GM12878 (cell line): ENCODE data around the gene DUSP10. TPM values are rescaled to one million over a fixed set of nuclear protein-coding genes. Genes with fewer than 3 reads are reported as not detected.
A peak's percentile ranks its signal among the peaks of the same experiment; 100 is the strongest.

Source experiments
- BCL11A ChIP-seq: IDR thresholded peaks from 2 replicates; pipeline ENCODE4 v1.6.1; 2011; ENCODE audit warnings: low read depth, low read length
- BMI1 ChIP-seq: fragments of 450-650 bp; IDR thresholded peaks from 2 replicates; pipeline ENCODE4 v1.6.1; 2016; ENCODE audit warnings: mild to moderate bottlenecking, moderate library complexity, borderline replicate concordance
- CBFB ChIP-seq: IDR thresholded peaks from 2 replicates; pipeline ENCODE4 v1.6.1; 2016; ENCODE audit warnings: antibody characterized with exemption, low read depth
- CBX5 ChIP-seq: sonication (generic); IDR thresholded peaks from 2 replicates; pipeline ENCODE4 v1.6.1; 2016; ENCODE audit warnings: low read depth, moderate library complexity, mild to moderate bottlenecking, inconsistent platforms
- EED ChIP-seq: sonication (generic); IDR thresholded peaks from 2 replicates; pipeline ENCODE4 v1.6.1; 2016; ENCODE audit warnings: antibody characterized with exemption, low read depth
- EP300 ChIP-seq, 2 experiments: fragments of 150-350 bp in 1 of 2; IDR thresholded peaks; 2 replicates each; pipeline ENCODE4 v1.6.1; 2011 to 2012; ENCODE audit warnings: low read depth in 2 of 2, low read length in 2 of 2, borderline replicate concordance in 1 of 2, improper control_type of control experiment in 1 of 2, inconsistent platforms in 1 of 2; ENCODE audit not compliant: control insufficient read depth in 1 of 2
- FOS ChIP-seq: IDR thresholded peaks from 3 replicates; pipeline ENCODE4 v1.6.1; 2011; ENCODE audit warnings: borderline replicate concordance; ENCODE audit not compliant: insufficient read length; ENCODE audit errors: extremely low read depth
- FOXM1 ChIP-seq: IDR thresholded peaks from 2 replicates; pipeline ENCODE4 v1.6.1; 2012; ENCODE audit warnings: low read depth, mild to moderate bottlenecking, inconsistent platforms, low read length, moderate library complexity
- GATAD2B ChIP-seq: fragments of 450-650 bp; conservative IDR thresholded peaks from 2 replicates; pipeline ENCODE4 v1.6.1; 2017; ENCODE audit warnings: low read depth, mild to moderate bottlenecking, moderate library complexity
- HCFC1 ChIP-seq: fragments of 150-350 bp; IDR thresholded peaks from 2 replicates; pipeline ENCODE4 v1.6.1; 2014; ENCODE audit warnings: low read length
- JUNB ChIP-seq: IDR thresholded peaks from 2 replicates; pipeline ENCODE4 v1.6.1; 2016; ENCODE audit warnings: antibody characterized with exemption, mild to moderate bottlenecking
- JUND ChIP-seq: IDR thresholded peaks from 2 replicates; pipeline ENCODE4 v1.6.1; 2012; ENCODE audit warnings: low read depth, mild to moderate bottlenecking, low read length, improper control_type of control experiment, moderate library complexity
- MTA2 ChIP-seq: fragments of 450-650 bp; IDR thresholded peaks from 2 replicates; pipeline ENCODE4 v1.6.1; 2016; ENCODE audit warnings: low read depth, mild to moderate bottlenecking, moderate library complexity
- MTA3 ChIP-seq: IDR thresholded peaks from 2 replicates; pipeline ENCODE4 v1.6.1; 2012; ENCODE audit warnings: low read length, inconsistent platforms, borderline replicate concordance
- MYB ChIP-seq: fragments of 150-350 bp; IDR thresholded peaks from 2 replicates; pipeline ENCODE4 v1.6.1; 2014; ENCODE audit warnings: mild to moderate bottlenecking, low read depth, low read length, borderline replicate concordance
- NFYB ChIP-seq: IDR thresholded peaks from 2 replicates; pipeline ENCODE4 v1.6.1; 2011; ENCODE audit warnings: low read depth, mild to moderate bottlenecking, low read length, improper control_type of control experiment, moderate library complexity; ENCODE audit not compliant: insufficient read depth
- PBX3 ChIP-seq: IDR thresholded peaks from 2 replicates; pipeline ENCODE4 v1.6.1; 2011; ENCODE audit warnings: mild to moderate bottlenecking, low read depth, low read length, moderate library complexity; ENCODE audit not compliant: insufficient replicate concordance
- POLR2A ChIP-seq: IDR thresholded peaks from 2 replicates; pipeline ENCODE4 v1.6.1; 2011; ENCODE audit warnings: low read depth, mild to moderate bottlenecking, low read length
- RAD21 ChIP-seq: IDR thresholded peaks from 2 replicates; pipeline ENCODE4 v1.6.1; 2011; ENCODE audit warnings: mild to moderate bottlenecking, low read depth, low read length, moderate library complexity; ENCODE audit not compliant: insufficient read depth
- SIX5 ChIP-seq: IDR thresholded peaks from 2 replicates; pipeline ENCODE4 v1.6.1; 2011; ENCODE audit warnings: mild to moderate bottlenecking, low read depth, low read length, moderate library complexity; ENCODE audit not compliant: severe bottlenecking
- SKIL ChIP-seq: fragments of 450-650 bp; IDR thresholded peaks from 2 replicates; pipeline ENCODE4 v1.6.1; 2017; ENCODE audit warnings: mild to moderate bottlenecking, low read depth, inconsistent platforms; ENCODE audit not compliant: poor library complexity, severe bottlenecking
- SMAD1 ChIP-seq: fragments of 450-650 bp; IDR thresholded peaks from 2 replicates; pipeline ENCODE4 v1.6.1; 2018; ENCODE audit warnings: mild to moderate bottlenecking, low read depth; ENCODE audit not compliant: partially characterized antibody
- STAT1 ChIP-seq: fragments of 450-650 bp; conservative IDR thresholded peaks from 2 replicates; pipeline ENCODE4 v1.6.1; 2014; ENCODE audit warnings: antibody characterized with exemption, mild to moderate bottlenecking
- STAT3 ChIP-seq: IDR thresholded peaks from 2 replicates; pipeline ENCODE4 v1.6.1; 2011; ENCODE audit warnings: low read depth, low read length, improper control_type of control experiment
- YBX1 ChIP-seq: fragments of 450-650 bp; IDR thresholded peaks from 2 replicates; pipeline ENCODE4 v1.6.1; 2016; ENCODE audit warnings: antibody characterized with exemption
- ZNF24 ChIP-seq: fragments of 450-650 bp; IDR thresholded peaks from 2 replicates; pipeline ENCODE4 v1.6.1; 2017; ENCODE audit warnings: antibody characterized with exemption, mild to moderate bottlenecking
- ZZZ3 ChIP-seq: IDR thresholded peaks from 2 replicates; pipeline ENCODE4 v1.6.1; 2011; ENCODE audit warnings: low read depth; ENCODE audit not compliant: control insufficient read depth, insufficient read length
- polyA plus RNA-seq, 11 experiments: library from polyadenylated mRNA; depleted of rRNA in 4 of 11; unstranded in 6 of 11; stranded (reverse) in 5 of 11; fragments of >200 nt; fragmentation: Nextera tagmentation in 4 of 11; fragmentation: Illumina TruSeq in 1 of 11; extraction: Ambion mirVana in 4 of 11; extraction: Trizol in 1 of 11; gene quantifications; 1 replicate in 1 of 11; 2 replicates in 10 of 11; pipeline versions ENCODE4 v1.2.1 to v1.2.3, GENCODE V29; 2011 to 2016; ENCODE audit warnings: inconsistent platforms in 2 of 11, missing spikeins in 2 of 11, low read depth in 1 of 11
- total RNA-seq, 4 experiments: library from RNA; depleted of rRNA in 3 of 4; stranded (reverse); fragments of >200 nt in 3 of 4; fragmentation: Illumina TruSeq in 1 of 4; extraction: Trizol in 1 of 4; gene quantifications; 2 replicates each; pipeline versions ENCODE4 v1.2.1 to v1.2.3, GENCODE V29; 2013 to 2021
- TF ChIP-seq, protein P1 (sequence below): IDR thresholded peaks from 2 replicates; pipeline ENCODE4 v1.6.1; 2012; ENCODE audit warnings: low read depth, low read length, improper control_type of control experiment

DUSP10 gene
- total and polyA plus RNA-seq, 10 of the 15 experiments (the other 5 are each of a cell fraction or from before 2014, with no cell fraction given), result 20.3 to 38.4 (median 27.8) TPM

- TF ChIP-seq RAD21, result 0 out of 2 replicates have a peak, but pooled peaks have one; percentile 6
- TF ChIP-seq HCFC1, result no peak
- no peak for TF ChIP-seq ZZZ3
- TF ChIP-seq NFYB, result no peak
- TF ChIP-seq SKIL, result peak; percentile 59
- TF ChIP-seq CBFB, result peak; percentile 73; the same call in 1 of the 2 replicates
- TF ChIP-seq FOXM1, result peak; percentile 89
- peak; percentile 84 for TF ChIP-seq CBX5
- no peak for TF ChIP-seq FOS
- TF ChIP-seq JUNB, result peak; percentile 24; the same call in 1 of the 2 replicates
- peak; percentile 84 for TF ChIP-seq GATAD2B
- TF ChIP-seq YBX1, result no peak
- no peak for TF ChIP-seq PBX3
- no peak for TF ChIP-seq SIX5
- TF ChIP-seq POLR2A, result 0 out of 2 replicates have a peak, but pooled peaks have one; percentile 26
- peak; percentile 65 for TF ChIP-seq MTA2
- TF ChIP-seq JUND, result no peak
- TF ChIP-seq BMI1, result no peak
- no peak for TF ChIP-seq MYB
- peak in 1 of 2 experiments; percentile 13; a peak in 1 of 4 replicates for TF ChIP-seq EP300 (IDR thresholded peaks at IDR 0.05; ENCODE audit: borderline replicate concordance in 1 of 2, control insufficient read depth in 1 of 2, low read depth in 2 of 2, low read length in 2 of 2)
- TF ChIP-seq MTA3, result peak; percentile 76
- TF ChIP-seq, protein P1, sequence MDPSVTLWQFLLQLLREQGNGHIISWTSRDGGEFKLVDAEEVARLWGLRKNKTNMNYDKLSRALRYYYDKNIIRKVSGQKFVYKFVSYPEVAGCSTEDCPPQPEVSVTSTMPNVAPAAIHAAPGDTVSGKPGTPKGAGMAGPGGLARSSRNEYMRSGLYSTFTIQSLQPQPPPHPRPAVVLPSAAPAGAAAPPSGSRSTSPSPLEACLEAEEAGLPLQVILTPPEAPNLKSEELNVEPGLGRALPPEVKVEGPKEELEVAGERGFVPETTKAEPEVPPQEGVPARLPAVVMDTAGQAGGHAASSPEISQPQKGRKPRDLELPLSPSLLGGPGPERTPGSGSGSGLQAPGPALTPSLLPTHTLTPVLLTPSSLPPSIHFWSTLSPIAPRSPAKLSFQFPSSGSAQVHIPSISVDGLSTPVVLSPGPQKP, result no peak
- no peak for TF ChIP-seq SMAD1
- TF ChIP-seq EED, result peak; percentile 80
- no peak for TF ChIP-seq ZNF24
- TF ChIP-seq BCL11A, result peak; percentile 58
- TF ChIP-seq STAT3, result no peak
- 0 out of 2 replicates have a peak, but pooled peaks have one; percentile 4 for TF ChIP-seq STAT1
These were observed 19.6 kb upstream of the DUSP10 start (continued) for GRCh38 chr1:221761354-221762002.
